GM18508 (cell line): ENCODE data around the gene LIN7A.

Experiments
- ATAC-seq: cut with Tn5 transposase; IDR thresholded peaks from one replicate; pipeline ENCODE4 v1.9.1; 2021; ENCODE audit warnings: moderate number of reproducible peaks; ENCODE audit not compliant: insufficient read depth, unreplicated experiment

The LIN7A gene

DNA sequence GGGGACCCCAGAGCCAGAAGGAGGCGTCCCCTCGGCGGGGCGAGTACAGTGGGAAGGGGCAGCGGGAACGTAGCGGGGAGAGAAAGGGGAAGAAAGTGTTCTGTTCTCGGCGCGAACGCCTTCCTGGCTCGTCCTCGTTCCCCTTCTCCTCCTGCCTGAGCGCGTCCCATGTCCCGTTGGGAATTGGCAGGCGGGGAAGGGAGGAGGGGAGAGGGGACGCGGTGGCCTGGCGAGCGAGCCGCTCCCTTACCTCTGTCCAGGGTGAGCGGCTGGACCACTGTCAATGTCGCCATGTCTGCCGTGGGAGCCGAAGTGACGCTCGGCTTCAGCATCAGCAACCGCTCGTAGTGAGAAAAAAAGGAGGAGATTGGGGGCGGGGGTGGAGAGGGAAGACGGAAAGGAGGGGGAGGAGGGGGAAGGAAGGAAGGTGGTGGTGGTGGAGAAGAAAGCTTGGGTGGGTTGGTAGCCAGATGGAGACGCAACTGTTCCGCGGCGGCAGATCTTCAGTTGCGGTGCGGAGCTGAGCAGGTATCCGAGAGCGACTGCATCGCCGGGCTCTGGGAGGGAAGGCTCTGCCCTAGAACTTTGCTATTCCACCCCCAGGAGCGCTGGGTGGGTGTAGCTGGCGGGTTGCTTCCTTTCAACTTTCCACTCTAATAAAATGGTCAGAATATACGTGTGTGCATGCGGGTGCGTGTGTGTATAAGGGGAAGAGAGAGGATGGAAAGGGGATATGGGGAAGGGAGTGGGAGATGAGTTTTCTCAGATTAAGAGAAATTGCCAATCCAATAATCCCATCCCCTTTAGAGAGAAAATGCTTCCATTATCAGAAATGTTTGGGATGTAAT lies at the start of gene LIN7A:
Gene LIN7A, minus strand, starts transcription at position 544 of the 848 bp plus-strand sequence. Its CDS starts 212 bp downstream, at position 332.
- no peak for ATAC-seq

GRCh38 chr12:80986224-80986623 lies 48.5 kb upstream of the LIN7A start:
- no peak for ATAC-seq

- ATAC-seq: no peak
These were observed 42.1 kb upstream of the LIN7A start for GRCh38 chr12:80979816-80980215.

GRCh38 chr12:80979251-80979650 lies 41.5 kb upstream of the LIN7A start:
- no peak for ATAC-seq

GRCh38 chr12:80977346-80977745 lies 39.6 kb upstream of the LIN7A start:
- no peak for ATAC-seq

GRCh38 chr12:80968326-80968725 lies 30.6 kb upstream of the LIN7A start:
- ATAC-seq: no peak

DNA sequence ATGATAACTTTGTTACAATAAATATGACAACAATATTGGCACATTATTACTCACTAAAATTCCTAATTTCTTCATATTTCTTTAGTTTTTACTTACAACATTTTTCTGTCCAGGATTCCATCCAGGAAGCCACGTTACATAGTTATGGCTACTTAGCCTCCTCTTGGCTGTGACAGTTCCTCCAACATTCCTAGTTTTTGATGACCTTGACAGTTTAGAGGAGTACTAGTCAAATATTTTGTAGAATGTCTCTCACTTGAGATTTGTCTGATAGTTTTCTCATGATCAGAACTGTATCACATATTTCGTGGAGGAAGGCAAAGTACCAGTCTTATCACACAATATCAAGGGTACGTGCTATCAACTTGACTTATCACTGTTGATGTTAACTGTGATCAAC lies 29.8 kb upstream of the LIN7A start:
- no peak for ATAC-seq

- no peak for ATAC-seq
These were observed 28.3 kb upstream of the LIN7A start for GRCh38 chr12:80966001-80966400.

GRCh38 chr12:80958162-80958561 lies 20.4 kb upstream of the LIN7A start:
- ATAC-seq: no peak

GRCh38 chr12:80954857-80955520 lies 17.3 kb upstream of the LIN7A start:
- no peak for ATAC-seq

- ATAC-seq: no peak
These were observed 14.7 kb upstream of the LIN7A start for GRCh38 chr12:80952443-80952842.

DNA sequence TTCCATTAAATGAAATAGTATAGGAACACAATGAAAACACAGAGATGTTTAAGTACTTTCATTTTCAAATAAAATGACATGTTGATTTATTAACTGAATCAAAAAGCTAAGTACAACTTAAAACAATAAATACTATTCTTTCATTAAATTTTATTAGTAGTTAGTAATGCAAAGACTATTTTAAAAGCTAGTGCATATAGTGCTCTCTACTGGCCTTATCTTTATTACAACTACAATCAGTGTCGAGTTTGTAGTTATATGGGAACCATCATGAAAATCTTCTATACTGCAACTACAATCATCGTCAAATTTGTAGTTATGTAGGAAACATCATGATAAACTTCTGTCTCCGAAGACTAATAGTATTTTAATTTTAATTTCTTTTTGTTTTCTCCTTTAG lies 8.9 kb upstream of the LIN7A start:
- no peak for ATAC-seq

DNA sequence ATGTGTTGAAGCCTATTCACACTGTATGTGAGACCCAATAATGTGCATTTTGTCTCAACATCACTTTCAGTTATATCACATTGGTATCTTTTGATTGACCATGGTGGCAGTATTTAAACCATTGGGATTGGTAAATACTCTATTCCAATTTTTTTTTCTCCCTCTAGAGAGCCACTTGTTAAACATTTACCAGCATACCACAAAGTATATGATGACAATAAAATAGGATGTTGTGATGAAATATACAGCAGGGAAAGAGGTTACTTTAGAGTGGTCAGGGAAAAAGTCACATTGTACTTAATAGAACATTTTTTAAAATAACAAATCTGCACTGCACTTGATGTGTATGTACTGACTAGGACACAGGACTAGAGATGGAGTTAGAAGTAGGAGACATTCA lies 5.6 kb upstream of the LIN7A start:
- ATAC-seq: no peak

GRCh38 chr12:80941916-80942315 lies 4.2 kb upstream of the LIN7A start:
- ATAC-seq: no peak

DNA sequence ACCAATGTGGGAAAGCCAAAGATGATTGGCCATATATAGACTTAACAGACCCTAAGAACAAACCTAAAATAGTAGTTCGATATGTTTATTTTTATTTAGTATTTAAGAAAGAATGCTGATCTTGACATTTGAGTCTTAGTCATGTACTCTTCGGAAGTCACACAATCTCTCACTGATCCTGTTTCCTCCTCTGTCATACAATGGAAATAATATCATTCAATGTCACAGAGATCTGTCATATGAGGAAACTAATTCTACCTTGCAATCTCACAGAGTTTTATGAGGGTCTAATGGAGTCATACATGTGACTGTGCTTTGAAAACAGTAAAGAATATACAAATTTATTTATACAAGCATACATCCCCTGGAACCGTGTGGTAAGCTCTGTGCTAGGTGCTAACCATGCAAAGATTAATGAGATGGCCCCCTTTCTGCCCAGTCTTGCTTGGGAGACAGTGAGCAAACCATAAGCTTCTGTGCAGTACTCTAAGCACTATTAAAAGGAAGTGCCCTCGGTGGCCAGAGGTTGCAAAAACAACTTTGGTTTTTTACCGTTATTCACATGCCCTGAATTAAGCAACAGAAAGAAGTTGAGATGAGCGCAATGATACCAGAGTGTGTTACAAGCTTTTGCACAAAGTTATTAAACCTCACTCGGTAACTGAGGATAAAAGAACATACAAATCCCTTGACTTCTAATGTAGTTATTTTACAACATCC lies 1.7 kb upstream of the LIN7A start:
- ATAC-seq: no peak

- ATAC-seq: no peak
These were observed 663 bp upstream of the LIN7A start for GRCh38 chr12:80938397-80938796.

DNA sequence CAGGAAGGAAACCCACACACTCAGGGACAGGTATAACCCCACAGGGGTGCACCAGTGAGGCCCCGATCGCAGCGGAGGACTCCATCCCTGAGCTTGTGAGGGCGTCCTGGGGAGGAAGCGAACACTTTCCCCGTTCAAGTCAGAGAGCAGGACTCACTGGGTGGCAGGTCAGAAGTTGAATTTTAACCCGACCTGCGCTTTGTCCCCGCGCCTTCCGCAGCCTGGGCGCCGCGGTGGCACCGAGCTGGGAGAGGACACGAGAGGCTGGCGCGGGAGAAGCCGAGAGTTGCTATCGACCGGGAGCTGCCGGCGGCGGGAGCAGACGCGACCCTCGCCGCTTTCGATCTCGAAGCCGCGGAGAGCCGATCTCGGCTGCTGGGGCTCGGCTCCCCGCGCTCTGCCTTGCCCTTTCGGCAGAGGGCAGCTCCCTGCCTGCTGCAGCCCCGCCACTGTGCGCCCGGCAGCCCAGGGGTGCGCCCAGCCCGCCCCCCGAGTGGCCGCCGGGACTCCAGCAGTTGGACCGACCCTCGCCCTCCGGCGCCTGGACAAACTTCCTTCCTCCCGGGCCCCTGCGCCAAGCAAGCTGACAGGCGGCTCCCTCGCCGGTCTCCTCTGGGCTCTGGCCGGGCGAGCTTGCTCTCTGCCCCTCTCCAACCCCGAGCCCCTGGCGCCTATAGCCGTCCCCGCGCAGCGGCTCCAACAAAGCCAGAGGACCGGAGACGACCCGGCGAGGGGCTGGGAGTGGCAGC lies 918 bp downstream of the LIN7A start:
- ATAC-seq: peak; percentile 41

DNA sequence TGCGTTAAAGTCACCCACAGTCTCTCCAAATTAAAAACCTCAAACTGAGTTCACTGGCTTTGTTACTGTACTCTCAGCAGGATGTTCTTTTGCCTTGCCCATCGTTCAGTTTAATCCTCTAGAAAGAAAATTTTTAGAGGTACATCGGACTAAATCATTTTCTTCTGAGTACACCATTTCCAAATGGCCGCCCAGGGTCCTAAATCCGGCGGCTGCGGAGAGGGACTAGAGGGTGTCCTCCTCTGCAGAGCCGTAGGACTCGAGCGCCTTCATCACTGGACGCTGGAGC lies 1.4 kb downstream of the LIN7A start:
- no peak for ATAC-seq

DNA sequence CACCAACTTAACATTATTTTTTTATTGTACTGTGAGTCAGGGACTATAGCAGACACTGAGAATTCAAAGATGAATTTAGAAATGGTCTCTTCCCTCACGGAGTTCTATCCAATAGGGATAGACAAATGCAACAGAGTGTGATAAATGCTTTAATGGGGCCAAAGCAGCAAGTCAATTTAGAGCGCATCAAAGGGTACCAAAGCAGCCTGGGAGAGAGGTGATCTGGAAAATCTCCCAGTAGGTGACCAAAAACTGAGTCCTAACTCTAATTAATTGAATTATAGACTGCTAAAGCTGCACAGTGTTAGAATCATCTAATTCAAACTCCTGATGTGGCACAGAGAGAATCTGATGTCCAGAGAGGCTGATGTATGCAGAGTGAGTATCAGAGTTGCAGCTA lies 2.6 kb downstream of the LIN7A start:
- ATAC-seq: no peak

DNA sequence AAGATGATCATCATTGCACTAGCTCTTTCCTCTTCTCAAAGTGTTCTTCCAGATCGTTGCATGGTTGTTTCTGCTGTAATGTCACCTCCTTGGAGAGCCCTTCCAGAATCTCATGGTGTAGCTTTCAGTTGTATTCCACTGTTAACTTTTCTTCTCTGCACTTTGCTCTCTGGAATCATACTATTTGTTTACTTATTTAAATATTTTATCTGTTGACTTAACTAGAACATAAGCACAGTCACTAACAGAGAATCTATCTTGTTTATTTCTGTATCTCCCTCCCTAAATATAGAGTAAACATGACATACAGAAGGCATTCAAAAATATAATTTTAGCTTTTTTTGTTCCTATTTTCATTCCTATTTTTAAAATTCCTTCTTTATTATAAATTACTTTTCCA lies 11.8 kb downstream of the LIN7A start:
- no peak for ATAC-seq

DNA sequence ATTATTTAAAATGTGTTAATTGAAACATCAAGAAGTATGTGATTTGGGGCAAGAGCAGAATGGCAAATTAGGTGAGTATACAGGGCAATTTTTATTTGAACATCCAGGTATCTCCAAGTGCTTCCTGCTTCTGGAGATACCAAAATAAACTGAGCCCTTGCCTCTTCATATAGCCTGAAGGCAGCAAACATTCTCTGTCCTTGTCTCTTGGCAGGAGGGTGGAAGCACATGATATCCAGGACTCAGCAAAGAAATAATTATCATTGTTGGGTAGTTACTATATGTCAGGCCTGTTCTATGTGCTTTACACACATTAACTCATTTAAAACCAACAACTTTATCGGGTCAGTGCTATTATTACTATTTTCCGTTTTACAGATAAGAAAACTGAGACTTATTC lies 12.5 kb downstream of the LIN7A start:
- ATAC-seq: no peak
